Stimulated activated CD4-positive, alpha-beta T cell treated with anti-CD3 and anti-CD28 coated beads, Interleukin-4, amount 100 ng/mL, for 48 hours (primary cell): Measurements from ENCODE around the gene ZXDC.
A peak's percentile ranks its signal among the peaks of the same experiment; 100 is the strongest.

ENCODE experiments used
- DNase-seq, 2 donors: peaks; one replicate each; pipeline ENCODE4 v3.0.0-alpha.2; 2020; ENCODE audit warnings: low read depth in 2 of 2

Gene ZXDC

GRCh38 chr3:126488886-126489569 lies 13.3 kb upstream of the ZXDC start:
- DNase-seq: no peak

DNA sequence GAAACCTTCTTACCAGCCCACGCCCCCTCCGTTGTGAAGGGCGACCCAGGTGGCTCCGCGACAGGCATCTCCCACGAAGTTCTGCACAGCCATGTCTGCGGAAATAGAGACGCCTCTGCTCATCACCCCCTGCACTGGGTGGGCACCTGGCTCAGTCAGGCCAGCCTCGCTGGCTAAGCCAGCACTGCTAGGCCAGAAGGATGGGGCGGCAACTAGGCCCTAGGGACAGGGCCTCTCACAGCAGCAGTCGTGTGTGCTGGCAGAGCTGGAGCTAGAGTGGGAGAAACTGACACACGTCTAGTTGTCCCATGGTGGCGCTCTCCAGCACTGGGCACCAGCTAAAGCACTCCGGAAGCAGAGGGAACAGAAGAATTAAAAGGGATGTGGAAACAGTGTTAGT lies 12.5 kb upstream of the ZXDC start:
- DNase-seq: no peak

DNA sequence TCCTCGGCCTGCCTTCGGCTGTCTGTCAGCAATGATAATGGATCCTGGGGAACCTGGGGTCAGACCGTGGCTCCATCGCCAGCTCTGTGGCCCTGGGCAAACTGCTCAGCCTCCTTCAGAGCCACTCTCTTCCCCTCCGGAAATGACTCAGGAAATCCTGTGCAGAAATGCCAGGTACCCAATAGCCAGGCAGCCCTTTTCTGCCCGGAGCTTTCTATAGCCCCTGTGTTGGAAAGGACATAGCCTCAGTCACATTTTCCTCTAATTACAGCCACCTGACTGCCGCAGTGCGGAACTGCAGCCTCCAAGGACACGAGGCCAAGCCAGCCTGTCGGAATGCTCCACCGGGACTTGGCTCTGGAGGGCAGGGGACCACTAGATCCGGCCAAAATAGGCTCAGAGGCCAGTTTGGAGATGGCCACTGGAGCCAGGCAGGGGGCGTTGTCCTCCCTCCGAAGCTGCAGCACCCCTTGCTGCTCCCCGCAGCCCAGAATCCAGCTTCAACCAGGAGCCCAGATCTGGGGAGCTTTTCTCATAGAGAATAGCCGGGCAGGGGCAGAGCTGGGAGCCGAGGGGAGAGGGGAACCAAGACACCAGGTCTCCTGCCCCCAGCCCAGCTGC lies 11.6 kb upstream of the ZXDC start:
- DNase-seq: no peak

DNA sequence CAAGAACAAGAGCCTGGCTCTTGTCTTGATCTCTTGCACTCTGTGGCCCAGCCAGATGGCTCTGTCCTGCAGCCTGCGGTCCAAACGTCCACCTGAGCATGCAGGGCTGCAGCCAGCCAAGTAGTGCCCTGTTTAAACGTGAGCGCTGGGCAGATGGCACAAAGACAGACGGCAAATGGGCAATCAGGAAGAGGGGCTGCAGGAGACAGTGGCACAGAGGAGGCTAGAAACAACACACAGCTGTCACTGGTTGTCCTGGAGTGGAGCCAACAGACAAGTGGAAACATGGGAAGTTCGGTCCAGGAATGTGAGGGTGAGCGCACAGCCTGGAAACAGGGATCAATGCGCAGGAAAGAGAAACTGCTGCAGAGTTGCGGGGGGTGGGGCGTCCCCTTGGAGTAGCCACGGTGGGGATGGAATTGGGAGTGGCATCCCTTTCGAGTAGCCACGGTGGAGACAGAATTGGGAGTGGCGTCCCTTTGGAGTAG lies 10.7 kb upstream of the ZXDC start:
- no peak for DNase-seq

- DNase-seq: no peak
Observed at GRCh38 chr3:126485956-126486355, 10.3 kb upstream of the ZXDC start.

DNA sequence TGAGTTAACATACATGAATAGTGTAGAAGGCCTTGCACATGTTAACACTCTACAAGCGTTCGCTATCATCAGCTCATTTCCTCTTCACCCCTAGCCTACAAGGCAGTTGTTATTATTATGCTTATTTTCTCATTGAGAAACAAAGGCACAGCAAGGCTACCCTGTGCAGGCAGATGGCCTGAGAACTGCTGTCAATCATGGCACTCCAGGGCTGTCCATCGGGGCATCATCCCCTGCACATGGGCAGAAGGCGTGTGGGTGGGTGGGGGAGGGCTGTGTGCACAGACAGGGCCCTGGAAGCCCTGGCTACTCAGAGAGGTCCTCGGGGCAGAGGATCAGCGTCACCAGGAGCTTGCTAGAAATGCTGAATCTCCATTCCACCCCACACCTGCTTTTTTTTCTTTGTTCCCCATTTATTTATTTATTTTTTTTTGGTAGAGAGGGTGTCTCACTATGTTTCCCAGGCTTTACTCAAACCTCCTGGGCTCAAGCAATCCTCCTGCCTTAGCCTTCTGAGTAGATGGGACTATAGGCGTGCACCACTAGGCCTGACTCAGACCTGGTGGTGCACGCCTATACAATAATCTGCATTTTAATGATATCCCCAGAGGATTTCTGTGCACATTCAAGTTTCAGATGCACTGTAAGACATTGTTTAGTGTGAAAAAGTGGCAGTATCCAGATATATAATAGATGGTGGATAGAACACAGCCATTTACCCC lies 9.6 kb upstream of the ZXDC start:
- no peak for DNase-seq

DNA sequence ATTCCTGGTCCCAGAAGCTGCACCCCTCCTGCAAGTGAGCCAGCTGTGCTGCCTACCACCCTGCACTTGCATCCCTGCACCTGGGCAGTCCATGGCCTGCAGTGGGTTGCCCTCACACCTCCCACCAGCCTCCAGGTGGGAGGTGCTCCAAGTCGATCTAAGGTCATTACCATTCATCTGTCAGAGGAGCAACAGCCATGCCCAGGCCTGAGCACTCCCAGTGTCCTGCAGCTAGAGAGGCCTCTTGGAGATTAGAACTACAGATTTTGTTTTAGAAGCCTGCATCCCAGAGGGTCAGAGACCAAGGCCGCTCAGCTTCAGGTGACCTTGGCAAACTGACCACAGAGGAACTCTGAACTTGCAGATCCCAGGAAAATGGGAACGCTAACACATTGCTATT lies 9.0 kb upstream of the ZXDC start:
- DNase-seq: no peak

DNA sequence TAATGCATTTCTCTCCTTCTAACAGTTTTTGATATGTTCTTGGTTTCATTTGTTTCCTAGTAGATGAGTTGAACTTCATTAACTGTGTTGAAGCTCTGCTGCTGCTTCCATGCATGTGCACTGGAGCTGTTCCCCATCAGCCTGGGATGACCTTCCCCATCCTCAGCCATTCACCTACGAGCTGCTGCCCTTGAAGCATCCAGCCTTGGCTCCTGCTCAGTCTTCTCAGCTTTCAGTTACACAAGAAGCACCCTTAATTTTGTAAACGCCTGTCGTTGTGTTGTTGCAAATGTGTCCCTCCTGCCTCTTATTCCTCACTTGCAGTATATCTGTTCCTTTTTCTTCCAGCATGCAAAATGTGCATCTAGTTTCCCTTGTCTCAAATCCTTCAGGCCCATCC lies 8.5 kb upstream of the ZXDC start:
- no peak for DNase-seq

DNA sequence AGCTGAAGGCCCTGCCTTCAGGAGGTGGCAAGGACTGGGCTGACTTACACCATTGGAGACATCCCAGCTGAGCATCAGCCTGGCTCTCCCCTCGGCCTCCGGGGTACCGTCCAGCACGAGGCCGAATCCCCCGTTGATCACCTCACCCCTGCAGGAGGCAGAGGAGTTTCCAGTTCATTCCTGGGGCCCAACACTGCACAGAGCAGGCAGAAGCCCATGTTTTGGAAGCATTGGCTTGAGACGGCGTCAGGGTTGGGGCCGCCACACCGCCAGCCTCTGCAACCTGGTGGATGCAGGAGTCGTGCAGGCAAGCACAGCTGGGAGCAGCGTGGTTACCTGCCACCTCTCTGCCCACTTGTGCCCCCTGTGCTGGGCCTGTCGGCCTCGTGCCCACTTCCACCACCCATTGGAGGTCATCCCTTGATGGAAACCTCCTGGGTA lies 7.7 kb upstream of the ZXDC start:
- no peak for DNase-seq

- DNase-seq: no peak
Observed at GRCh38 chr3:126482503-126483255, 7.0 kb upstream of the ZXDC start.

- no peak for DNase-seq
Observed at GRCh38 chr3:126481808-126482502, 6.3 kb upstream of the ZXDC start.

- no peak for DNase-seq
Observed at GRCh38 chr3:126480861-126481260, 5.2 kb upstream of the ZXDC start.

DNA sequence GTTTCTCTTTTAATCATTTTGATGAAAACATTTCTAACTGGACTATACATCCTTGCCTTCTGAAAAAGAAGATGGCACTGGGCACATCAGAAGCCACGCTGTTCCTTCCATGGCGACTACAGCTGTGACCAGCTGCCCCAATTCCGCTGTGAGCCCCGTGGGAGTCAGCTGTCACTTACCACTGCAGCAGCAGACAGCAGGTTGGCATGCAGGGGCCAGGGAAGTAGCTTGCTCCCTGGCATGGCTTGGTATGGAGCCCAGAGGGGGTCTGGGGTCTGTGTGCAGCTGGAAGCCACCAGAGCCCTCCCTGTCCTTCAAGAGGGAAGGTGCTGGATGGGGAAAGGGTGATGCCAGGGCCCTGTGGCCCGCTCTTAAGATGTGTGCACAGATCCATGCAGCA lies 4.5 kb upstream of the ZXDC start:
- DNase-seq: no peak

DNA sequence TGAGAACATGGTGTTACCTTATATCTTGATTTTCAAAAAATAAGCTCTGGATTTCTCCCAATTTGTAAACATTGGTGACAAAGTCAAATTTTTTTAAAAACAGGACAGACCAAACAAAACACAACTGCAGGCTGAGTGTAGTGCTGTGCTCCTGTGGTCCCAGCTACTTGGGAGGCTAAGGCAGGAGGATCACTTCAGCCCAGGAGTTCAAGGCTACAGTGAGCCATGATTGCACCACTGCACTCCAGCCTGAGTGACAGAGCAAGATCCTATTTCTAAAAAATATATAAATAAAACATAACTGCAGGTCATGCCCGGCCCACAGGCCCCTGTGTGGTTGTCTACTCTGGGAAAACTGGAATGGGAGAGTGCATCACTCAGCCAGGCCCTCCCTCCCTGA lies 4.0 kb upstream of the ZXDC start:
- no peak for DNase-seq

GRCh38 chr3:126478581-126479310 lies 3.1 kb upstream of the ZXDC start:
- no peak for DNase-seq

- no peak for DNase-seq
Observed at GRCh38 chr3:126477061-126477380, 1.3 kb upstream of the ZXDC start.

DNA sequence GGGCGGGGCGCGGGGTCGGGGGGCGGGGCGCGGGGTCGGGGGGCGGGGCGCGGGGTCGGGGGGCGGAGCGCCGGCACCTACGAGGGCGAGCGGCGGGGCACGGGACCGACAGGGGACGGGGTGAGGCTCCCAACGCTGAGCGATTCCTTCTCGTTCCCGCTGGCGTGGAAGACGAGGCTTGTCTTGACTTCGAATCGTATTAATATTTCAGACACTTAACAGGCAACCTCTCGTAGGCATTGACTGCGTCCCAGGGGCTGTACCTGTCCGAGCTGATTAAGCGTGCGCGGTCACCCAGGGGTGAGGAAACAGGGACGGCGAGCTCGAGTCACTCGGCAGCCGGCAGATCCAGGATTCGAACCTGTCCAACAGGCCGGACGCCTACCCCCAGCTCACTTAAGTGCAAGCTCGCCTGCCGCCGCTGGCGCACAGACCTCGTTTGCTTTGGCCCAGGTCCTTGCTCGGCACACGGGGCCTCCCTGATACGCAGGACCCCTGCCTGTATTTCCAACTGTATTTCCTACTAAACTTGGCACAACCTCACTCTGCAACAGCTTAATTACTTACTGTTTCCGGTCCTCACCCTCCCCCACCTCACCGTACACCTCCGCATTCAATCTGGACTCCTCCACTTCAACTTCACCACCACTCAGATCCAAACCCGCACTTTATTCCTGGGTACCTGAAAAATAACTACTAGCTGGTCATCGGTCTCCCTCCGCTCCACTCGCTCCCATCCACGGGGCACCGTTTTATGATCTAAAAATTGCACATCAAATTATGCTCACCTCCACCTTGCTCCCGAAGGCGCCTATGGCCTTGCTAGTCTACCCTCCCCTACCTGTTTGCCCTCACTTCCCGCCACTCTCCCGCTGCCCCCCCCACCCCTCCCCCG lies 722 bp upstream of the ZXDC start:
- DNase-seq: no peak

DNA sequence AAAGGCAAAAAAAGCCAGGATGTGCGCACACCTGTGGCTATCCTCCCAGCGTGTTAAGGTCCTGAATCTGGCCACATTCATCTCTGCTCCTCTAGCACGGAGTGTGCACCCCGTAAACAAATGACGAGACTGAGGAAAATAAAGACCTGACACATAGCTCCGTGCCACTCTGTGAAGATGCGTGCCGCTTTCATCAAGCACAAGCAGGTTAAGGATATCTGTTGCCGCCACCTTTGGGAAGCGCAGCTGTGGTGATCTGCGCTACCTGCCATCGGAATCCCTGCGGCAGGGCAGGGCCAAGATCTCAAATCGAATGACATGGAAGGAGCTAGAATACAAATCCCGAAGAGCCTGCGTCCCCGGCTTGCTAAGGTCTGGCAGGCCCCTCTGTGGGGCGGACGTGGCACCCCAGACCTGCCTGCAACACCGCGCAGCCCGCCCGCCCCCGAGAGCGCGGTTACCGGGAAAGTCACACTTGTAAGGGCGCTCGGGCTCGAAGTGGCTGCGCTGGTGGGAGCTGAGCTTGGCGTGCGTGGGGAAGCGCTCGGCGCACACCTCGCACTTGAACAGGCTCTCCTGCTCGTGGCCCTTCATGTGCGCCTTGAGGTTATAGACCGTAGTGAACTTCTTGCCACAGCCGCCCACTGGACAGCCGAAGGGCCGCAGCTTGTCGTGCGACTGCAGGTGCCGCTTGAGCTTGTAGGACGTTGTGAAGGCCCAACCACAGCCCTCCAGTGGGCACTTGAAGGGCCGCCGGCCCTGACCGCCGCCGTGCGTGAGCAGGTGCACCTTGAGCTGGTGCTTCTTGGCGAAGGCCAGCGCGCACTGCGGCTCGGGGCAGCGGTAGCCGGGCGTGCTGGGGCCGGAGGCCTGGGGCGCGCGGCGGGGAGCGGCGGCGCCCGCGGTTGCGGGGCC lies 936 bp downstream of the ZXDC start:
- peak; percentile 19 to 20 for DNase-seq
